Cardiac muscle cell (in vitro differentiated cells and primary cell): ENCODE results near the gene ATP2C1. TPM values are rescaled to one million over a fixed set of nuclear protein-coding genes. Genes with fewer than 3 reads are reported as not detected.

Experiments used
- DNase-seq, 2 donors: peaks; one replicate each; pipeline versions ENCODE4 v3.0.0 to v3.0.0-alpha.2; 2010 to 2017; ENCODE audit warnings: low read depth in 1 of 2, low spot score in 1 of 2
- H3K27ac ChIP-seq: fragments of 200-600 bp; sonication (generic); 2 replicates; pipeline ENCODE4 v1.5.1; 2016
- H3K27me3 ChIP-seq: fragments of 200-600 bp; sonication (generic); 2 replicates; pipeline ENCODE4 v1.6.0; 2016; ENCODE audit warnings: control low read depth
- H3K36me3 ChIP-seq: fragments of 200-600 bp; sonication (generic); 2 replicates; pipeline ENCODE4 v1.5.1; 2016; ENCODE audit warnings: control low read depth
- H3K4me1 ChIP-seq: fragments of 200-600 bp; sonication (generic); 2 replicates; pipeline ENCODE4 v1.8.1; 2017; ENCODE audit warnings: low read depth, mild to moderate bottlenecking, mixed run types
- H3K4me3 ChIP-seq: fragments of 200-600 bp; sonication (generic); 2 replicates; pipeline ENCODE4 v1.5.1; 2016; ENCODE audit warnings: mild to moderate bottlenecking
- H3K9me3 ChIP-seq: fragments of 200-600 bp; sonication (generic); 2 replicates; pipeline ENCODE4 v1.5.1; 2017; ENCODE audit warnings: low read depth, mild to moderate bottlenecking, control low read depth
- polyA plus RNA-seq: library from polyadenylated mRNA; unstranded; fragments of >200 nt; fragmentation: Nextera tagmentation; extraction: Ambion mirVana; gene quantifications from 2 replicates; pipeline ENCODE4 v1.2.1, GENCODE V29; 2016
- total RNA-seq: library from RNA; depleted of rRNA; stranded (reverse); fragments of >200 nt; gene quantifications from 2 replicates; pipeline ENCODE4 v1.2.3, GENCODE V29; 2016
- TF ChIP-seq, protein P1 (sequence below): IDR thresholded peaks from 2 replicates; pipeline ENCODE4 v1.5.1; 2012; ENCODE audit warnings: low read depth, mild to moderate bottlenecking, low read length

The ATP2C1 gene
- total and polyA plus RNA-seq, 2 experiments from 2014 or later = 31.4 to 32.9 TPM

DNA sequence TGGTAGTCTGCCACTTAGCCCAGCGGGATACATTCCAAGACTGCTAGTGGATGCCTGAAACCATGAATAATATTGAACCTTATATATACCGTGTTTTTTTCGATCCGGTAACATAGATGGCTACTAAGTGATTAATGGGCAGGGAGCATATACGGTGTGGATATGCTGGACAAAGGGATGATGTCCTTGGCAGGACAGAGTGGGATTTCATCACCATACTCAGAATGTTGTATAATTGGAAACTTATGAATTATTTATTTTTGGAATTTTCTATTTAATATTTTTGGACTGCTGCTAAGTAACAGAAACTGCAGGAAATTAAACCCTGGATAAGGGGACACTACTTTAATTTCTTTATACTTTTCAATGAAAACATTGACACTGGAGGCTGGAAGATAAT is 79.5 kb downstream of the ATP2C1 start:
- no peak overlapping the region for H3K27ac ChIP-seq
- no peak for DNase-seq
- no peaks in the 10 kb centered on the region for H3K27me3 ChIP-seq
- H3K9me3 ChIP-seq = no peaks in the 10 kb centered on the region
- TF ChIP-seq, protein P1, sequence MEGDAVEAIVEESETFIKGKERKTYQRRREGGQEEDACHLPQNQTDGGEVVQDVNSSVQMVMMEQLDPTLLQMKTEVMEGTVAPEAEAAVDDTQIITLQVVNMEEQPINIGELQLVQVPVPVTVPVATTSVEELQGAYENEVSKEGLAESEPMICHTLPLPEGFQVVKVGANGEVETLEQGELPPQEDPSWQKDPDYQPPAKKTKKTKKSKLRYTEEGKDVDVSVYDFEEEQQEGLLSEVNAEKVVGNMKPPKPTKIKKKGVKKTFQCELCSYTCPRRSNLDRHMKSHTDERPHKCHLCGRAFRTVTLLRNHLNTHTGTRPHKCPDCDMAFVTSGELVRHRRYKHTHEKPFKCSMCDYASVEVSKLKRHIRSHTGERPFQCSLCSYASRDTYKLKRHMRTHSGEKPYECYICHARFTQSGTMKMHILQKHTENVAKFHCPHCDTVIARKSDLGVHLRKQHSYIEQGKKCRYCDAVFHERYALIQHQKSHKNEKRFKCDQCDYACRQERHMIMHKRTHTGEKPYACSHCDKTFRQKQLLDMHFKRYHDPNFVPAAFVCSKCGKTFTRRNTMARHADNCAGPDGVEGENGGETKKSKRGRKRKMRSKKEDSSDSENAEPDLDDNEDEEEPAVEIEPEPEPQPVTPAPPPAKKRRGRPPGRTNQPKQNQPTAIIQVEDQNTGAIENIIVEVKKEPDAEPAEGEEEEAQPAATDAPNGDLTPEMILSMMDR = no peak
- no peaks in the 10 kb centered on the region for H3K4me1 ChIP-seq
- H3K4me3 ChIP-seq = no peak overlapping the region
- peaks cover 9% of the 10 kb centered on the region for H3K36me3 ChIP-seq

- Histone ChIP-seq H3K27me3 (no peaks in the 10 kb centered on the region), H3K36me3 (peaks cover 8% of the 10 kb centered on the region), H3K4me1 (no peaks in the 10 kb centered on the region), H3K9me3 (no peaks in the 10 kb centered on the region), H3K27ac (no peak overlapping the region), H3K4me3 (no peak overlapping the region)
- TF ChIP-seq, protein P1 = no peak
- DNase-seq = no peak
Measured at GRCh38 chr3:130974201-130974600, 80.3 kb downstream of the ATP2C1 start.

- no peak for DNase-seq
- H3K4me1 ChIP-seq = no peaks in the 10 kb centered on the region
- peaks cover 10% of the 10 kb centered on the region for H3K36me3 ChIP-seq
- H3K9me3 ChIP-seq = no peaks in the 10 kb centered on the region
- H3K4me3 ChIP-seq = no peak overlapping the region
- H3K27me3 ChIP-seq = no peaks in the 10 kb centered on the region
- TF ChIP-seq, protein P1 = no peak
- H3K27ac ChIP-seq = no peak overlapping the region
Measured at GRCh38 chr3:130975251-130975650, 81.4 kb downstream of the ATP2C1 start.

DNA sequence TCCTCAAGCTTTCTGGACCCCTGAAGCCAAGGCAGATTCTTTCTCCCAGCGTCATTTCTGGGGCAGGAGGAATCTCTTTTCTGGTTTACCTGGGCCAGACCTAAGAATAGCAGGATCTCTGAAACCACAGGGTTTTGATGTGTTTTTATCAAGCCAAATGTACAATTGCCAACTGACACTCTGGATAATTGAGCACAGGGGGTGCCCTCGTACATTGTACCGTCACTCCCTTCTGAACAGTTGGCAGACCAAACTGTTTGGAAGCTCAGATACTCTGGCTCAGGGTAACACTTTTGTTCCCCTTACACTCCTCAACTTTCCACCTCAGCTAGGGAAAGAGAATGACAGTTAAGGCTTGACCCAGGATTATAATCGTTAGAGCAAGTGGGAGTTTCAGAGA is 82.8 kb downstream of the ATP2C1 start:
- H3K4me3 ChIP-seq = no peak overlapping the region
- H3K36me3 ChIP-seq = peaks cover 13% of the 10 kb centered on the region
- no peak for DNase-seq
- TF ChIP-seq, protein P1 = no peak
- H3K4me1 ChIP-seq = no peaks in the 10 kb centered on the region
- H3K9me3 ChIP-seq = no peaks in the 10 kb centered on the region
- no peaks in the 10 kb centered on the region for H3K27me3 ChIP-seq
- H3K27ac ChIP-seq = no peak overlapping the region

GRCh38 chr3:130979117-130979516 is 85.2 kb downstream of the ATP2C1 start:
- no peak overlapping the region for H3K4me3 ChIP-seq
- no peaks in the 10 kb centered on the region for H3K9me3 ChIP-seq
- no peaks in the 10 kb centered on the region for H3K4me1 ChIP-seq
- DNase-seq = no peak
- peaks cover 13% of the 10 kb centered on the region for H3K36me3 ChIP-seq
- TF ChIP-seq, protein P1 = no peak
- H3K27ac ChIP-seq = no peak overlapping the region
- no peaks in the 10 kb centered on the region for H3K27me3 ChIP-seq

DNA sequence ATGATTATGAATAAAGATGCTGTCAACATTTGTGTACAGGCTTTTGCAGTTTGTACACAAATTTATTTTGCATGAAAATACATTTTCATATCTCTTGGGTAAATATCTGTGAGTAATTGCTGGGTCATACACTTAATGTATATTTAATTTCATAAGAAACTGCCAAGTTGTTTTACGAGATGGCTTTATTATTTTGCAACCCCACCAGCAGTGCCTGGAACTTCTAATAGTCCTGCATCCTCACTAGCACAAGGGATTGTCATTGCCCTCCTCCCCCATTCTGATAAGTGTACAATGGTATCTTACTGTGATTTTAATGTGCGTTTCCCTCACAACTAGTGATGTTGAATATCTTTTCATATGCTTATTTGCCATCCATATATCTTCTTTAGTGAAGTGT is 87.6 kb downstream of the ATP2C1 start:
- no peak overlapping the region for H3K4me3 ChIP-seq
- H3K27ac ChIP-seq = no peak overlapping the region
- H3K9me3 ChIP-seq = no peaks in the 10 kb centered on the region
- DNase-seq = no peak
- TF ChIP-seq, protein P1 = no peak
- no peaks in the 10 kb centered on the region for H3K4me1 ChIP-seq
- peaks cover 13% of the 10 kb centered on the region for H3K36me3 ChIP-seq
- no peaks in the 10 kb centered on the region for H3K27me3 ChIP-seq
